Stimulated activated CD8-positive, alpha-beta memory T cell treated with anti-CD3 and anti-CD28 coated beads, Interleukin-4, amount 100 ng/mL, for 1 hour (primary cell): Measurements from ENCODE around the gene HIPK1.

Source experiments
- DNase-seq, 2 donors: peaks; one replicate each; pipeline ENCODE4 v3.0.0-alpha.2; 2020; ENCODE audit warnings: low read depth in 2 of 2, low spot score in 1 of 2

Gene HIPK1

GRCh38 chr1:113928941-113929749 is at the start of gene HIPK1:
HIPK1 (plus strand) TSS chr1:113929324.
- peak; percentile 81 to 86 for DNase-seq

GRCh38 chr1:113879739-113880038 is 49.4 kb upstream of the HIPK1 start:
- DNase-seq = no peak

DNA sequence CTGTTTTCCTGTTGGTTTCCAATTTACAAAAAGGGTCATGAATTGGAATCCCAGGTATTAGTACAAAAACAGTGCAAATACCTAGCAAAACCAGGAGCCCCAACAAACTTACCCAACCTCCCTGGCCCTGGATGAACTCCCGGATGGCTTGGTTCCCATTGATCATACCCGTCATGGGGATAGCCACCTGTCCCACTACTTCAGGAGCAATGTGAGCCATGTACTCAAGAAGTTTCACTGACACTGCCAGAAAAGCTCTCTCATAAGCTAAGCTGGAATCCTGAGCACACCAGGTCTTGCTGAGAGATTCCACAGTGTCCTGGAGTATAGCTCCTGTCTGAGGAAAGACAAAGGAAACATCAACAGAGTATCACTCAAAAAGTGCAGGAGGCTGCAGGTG is 47.5 kb upstream of the HIPK1 start:
- no peak for DNase-seq

DNA sequence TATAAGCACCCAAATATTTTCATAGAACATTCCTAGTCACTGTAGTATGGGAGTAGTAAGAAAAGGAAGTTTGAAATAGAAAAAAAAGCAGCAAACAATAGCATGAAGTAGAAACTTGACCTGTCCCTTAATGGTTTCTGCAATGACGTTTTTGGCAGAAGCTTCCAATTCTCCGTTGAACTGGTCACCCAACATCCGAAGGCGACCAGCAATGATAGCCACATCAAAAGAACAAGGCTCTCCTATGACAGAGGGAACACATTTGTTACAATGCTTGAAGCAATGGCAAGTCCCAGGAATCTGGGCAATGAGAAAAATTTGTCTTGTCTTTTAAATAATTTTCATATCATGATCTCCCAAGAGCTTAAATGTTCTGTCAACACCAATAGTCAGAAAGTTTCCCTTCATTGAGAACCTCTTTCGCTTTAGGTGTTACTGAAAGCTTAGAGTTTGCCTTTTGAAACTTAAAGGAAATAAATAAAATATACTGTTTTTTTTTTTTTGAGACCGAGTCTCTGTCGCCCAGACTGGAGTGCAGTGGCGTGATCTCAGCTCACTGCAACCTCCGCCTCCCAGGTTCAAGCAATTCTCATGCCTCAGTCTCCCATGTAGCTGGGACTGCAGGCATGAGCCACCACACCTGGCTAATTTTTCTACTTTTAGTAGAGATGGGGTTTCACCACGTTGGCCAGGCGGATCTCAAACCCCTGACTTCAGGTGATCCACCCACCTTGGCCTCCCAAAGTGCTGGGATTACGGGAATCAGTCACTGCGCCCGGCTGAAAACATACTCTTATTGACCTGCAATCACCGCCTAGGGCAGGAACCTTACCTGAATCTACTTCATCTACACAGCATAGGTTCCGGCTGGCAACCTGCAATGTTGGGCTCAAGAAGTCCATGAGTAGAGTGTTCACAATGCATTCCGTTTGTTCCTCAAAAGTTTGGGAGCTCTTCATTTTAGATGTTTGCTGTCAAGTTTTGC is 42.4 kb upstream of the HIPK1 start:
- no peak for DNase-seq

DNA sequence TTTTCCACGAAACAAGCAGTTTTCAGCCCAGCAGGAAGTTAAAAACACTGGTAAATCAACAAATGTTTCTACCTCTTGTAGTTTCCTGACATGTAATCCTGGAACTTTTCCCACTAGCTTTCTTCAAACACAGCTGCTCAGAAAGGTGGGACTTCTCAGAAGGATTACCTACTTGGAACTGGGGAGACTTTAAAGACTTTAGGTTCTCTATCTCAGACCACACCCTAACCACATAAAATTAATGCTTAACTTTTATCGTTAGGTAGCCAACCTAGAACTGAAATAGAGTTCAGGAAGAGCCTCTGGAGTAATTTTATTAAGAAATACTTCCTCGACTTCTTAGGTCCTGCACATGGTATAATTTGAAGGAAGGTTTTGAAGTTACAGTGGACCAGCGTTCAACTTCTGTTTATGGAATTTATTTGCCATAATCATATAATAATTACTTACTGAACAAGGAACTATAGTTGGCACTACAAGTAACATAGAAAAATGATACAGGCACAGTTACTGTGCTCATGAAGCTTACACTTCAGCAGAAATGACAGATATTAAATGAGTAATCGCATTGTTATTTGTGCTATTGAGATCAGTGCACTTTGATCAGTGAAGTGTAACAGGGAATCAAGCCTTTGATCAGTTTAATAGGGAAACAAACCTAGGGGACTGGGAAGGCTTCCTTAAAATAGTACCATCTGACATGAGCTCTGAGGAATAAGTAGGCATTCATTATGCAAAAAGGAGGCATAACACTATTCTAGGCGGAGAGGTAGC is 41.5 kb upstream of the HIPK1 start, which contains the start of gene BCL2L15:
BCL2L15 (minus strand) TSS at position 180 of the 774 bp plus-strand sequence. CDS start 206 bp downstream, outside the sequence.
- no peak for DNase-seq

DNA sequence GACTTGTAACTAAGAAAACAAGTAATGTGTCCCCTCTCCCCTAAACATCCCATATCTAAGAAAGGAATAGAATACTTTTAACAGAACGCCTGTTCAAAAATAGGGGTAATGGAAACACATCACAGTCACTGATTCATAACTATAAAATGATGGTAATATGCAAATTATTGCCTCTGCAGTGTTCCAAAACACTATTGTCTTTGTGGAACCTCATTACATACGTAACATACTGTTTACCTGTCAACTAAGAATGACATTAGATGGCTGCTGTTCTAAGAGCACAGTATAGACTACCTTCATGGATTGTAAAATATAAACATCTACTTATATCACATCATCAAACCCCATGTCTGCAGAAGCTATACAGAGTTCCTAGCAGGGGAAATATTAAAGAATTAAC is 38.3 kb upstream of the HIPK1 start:
- no peak for DNase-seq

DNA sequence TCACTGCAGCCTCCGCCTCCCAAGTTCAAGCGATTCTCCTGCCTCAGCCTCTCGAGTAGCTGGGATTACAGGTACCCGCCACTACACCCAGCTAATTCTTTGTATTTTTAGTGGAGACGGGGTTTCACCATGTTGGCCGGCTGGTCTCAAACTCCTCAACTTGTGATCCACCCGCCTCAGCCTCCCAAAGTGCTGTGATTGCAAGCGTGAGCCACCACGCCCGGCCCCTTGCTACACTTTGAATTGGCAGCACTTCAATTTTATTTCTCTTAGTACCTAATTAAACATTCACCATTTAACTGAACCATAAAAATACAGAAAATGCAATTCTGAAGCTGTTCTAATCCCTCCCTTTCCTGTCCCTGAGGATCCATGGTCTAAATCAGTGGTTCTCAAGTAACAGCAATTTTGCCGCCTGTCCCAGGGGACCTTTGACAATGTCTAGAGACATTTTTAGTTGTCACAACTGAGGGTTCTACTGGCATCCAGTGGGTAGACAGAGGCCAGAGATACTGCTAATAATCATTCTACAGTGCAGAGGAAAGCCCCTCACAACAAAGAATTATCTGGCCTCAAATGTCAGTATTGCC is 37.4 kb upstream of the HIPK1 start:
- no peak for DNase-seq

GRCh38 chr1:113893267-113893666 is 35.9 kb upstream of the HIPK1 start:
- DNase-seq = no peak

DNA sequence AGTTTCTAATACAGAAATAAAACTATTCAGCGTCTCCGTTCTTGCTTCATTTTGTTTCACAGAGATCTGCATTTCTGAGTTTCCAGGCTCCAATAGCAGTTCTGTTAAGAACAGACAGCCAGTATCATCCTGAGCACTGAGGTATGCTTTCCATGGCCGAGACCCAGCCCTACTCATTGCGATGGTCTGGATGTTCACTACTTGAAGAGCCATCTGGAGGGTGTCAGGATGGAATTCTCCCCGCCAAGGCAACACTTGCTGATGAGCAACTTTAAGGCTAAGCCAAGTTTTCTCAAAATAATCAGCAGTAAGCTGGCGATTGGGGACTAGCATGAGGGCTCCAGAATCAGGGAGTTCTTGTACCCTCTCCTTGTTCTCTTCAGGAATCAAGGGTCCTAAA is 34.0 kb upstream of the HIPK1 start:
- no peak for DNase-seq

DNA sequence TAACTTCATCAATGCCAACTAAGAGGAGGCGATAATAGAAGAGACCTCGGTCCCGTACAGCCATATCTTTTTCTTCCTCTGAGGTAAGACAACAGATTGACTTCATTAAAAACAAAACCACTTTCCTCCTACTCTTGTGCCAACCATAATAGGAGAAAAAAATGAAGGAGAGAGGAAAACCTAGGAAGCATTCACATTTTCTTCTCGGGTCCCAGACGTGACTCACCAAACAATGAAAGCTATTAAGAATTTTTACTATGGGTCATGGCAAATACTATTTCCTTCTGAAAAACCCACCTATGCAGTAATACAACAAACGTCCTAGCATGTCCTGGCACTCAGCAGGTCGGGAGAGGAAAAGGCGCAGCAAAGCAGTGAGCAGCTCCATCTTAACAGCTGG is 33.2 kb upstream of the HIPK1 start:
- DNase-seq = no peak

- DNase-seq = no peak
Measured at GRCh38 chr1:113898241-113898814, 30.8 kb upstream of the HIPK1 start.

- no peak for DNase-seq
Measured at GRCh38 chr1:113899111-113899510, 30.0 kb upstream of the HIPK1 start.

DNA sequence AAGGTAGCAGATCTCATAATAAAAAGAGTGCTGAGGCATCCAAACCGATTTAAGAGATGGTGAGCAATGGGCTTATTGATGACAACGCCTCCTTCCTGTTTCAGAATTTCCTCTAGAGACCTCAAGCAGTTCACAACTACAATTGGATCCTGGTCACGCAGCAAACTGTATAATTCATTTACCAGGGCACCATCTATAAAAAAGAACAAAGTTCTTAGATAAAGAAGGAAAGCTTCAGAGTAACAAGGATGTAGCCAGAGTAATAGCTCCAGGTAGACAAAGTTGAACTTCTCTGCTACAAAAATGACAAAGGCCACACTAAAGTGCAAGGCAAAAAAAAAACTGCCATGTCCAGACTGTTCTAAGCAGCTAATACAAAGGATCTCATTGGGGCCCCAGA is 27.9 kb upstream of the HIPK1 start:
- no peak for DNase-seq

- DNase-seq = no peak
Measured at GRCh38 chr1:113903501-113904292, 25.4 kb upstream of the HIPK1 start.

DNA sequence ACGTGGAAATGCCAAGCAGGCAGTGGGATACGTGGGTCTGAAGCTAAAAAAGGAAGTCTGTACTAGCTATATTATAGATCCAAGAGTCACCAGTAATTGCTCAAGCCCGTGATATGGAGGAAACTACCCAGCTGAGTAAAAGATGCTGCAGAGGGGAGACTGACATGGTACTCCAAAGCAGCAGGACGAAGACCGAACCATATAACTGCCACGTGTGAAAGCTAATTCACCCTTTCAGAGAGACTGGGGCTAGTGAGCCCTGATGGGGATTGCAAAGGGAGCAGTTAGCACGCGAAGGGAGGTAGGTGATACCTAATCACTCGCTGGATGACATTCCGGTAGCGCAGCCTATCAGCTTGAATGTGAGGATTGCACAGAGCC is 24.8 kb upstream of the HIPK1 start:
- DNase-seq = no peak

DNA sequence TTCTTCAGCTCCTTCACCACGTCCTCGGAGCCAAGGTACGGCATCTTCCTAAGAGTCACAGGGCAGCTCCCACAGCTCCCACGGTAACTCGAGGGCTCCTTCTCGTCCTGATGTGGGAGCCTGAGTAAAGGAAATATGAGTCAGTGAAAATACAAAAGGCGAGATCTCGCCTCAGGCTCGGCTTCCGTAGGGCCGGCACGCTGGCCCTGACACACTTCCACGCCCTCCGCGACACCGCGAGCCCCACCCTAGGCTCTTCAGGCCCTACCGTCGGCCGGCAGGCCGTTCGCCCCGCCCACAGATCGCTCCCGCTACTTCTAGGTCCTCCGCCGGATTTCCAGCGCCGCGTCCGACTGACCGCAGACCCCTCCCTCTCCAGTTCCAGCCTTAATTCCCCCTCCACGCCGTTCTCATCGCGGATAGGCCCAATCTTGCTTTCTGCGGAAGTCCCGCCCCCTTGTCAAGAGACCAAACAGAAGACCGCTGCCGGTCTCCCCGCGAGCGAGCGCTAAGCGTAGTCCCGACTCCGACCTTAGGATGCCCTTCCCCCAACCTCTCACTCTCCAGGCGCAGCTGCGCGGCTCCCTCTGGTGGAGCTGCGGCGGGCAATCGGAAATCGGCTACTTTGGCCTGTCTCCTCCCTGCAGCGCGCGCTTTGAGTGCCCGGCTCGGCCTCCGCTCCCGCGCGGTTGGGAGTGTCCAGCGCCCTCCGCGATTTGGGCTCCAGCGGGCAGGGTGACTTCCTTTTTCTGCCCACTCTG is 24.3 kb upstream of the HIPK1 start, which contains the start of the genes AP4B1 and DCLRE1B:
AP4B1 (minus strand) TSS at position 126 of the 761 bp plus-strand sequence; CDS start at position 44, 82 bp downstream.
DCLRE1B (plus strand) TSS at position 653 of the 761 bp plus-strand sequence. CDS start 261 bp downstream, outside the sequence.
- peak; percentile 84 to 93 for DNase-seq

DNA sequence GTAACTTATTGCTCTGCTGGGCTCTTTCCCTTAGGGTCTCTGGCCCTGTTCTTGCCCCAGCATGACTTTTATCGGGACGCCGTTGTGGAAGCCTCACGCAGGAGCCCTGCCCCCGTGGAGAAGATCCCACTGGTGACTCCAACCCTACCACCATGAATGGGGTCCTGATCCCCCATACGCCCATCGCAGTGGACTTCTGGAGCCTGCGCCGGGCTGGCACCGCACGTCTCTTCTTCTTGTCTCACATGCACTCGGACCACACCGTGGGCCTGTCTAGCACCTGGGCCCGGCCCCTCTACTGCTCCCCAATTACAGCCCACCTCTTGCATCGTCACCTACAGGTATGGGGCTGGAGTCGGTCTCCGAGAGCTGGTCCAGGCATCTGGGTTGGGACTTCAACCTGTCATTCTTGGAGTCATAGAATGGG is 23.7 kb upstream of the HIPK1 start:
- no peak for DNase-seq

- no peak for DNase-seq
Measured at GRCh38 chr1:113912594-113913311, 16.4 kb upstream of the HIPK1 start.
